HUES64 (cell line): ENCODE results near the gene DNAJA3.

Experiments
- H3K27ac ChIP-seq: 2 replicates; pipeline ENCODE4 v1.7.0; 2013; ENCODE audit warnings: low read depth, low read length, inconsistent platforms
- H3K27me3 ChIP-seq: 2 replicates; pipeline ENCODE4 v1.6.1; 2013; ENCODE audit warnings: mild to moderate bottlenecking, low read length; ENCODE audit not compliant: insufficient read depth
- H3K36me3 ChIP-seq: 2 replicates; pipeline ENCODE4 v1.6.1; 2013; ENCODE audit warnings: mild to moderate bottlenecking, low read length; ENCODE audit not compliant: insufficient read depth
- H3K4me1 ChIP-seq: 2 replicates; pipeline ENCODE4 v1.6.1; 2013; ENCODE audit warnings: mild to moderate bottlenecking, low read length, moderate library complexity; ENCODE audit not compliant: insufficient read depth
- H3K4me3 ChIP-seq: 2 replicates; pipeline ENCODE4 v1.5.1; 2013; ENCODE audit warnings: mild to moderate bottlenecking, low read length, moderate library complexity
- H3K9ac ChIP-seq: 2 replicates; pipeline ENCODE4 v1.6.1; 2013; ENCODE audit warnings: mild to moderate bottlenecking, low read depth, low read length
- H3K9me3 ChIP-seq: 2 replicates; pipeline ENCODE4 v1.6.1; 2013; ENCODE audit warnings: low read depth, low read length; ENCODE audit not compliant: insufficient read depth
- WGBS: fragments of 150-250, 120-280 bp; methylation state at CpG from one replicate; pipeline ENCODE4 v1.1.7; 2013; ENCODE audit warnings: missing lambda C conversion rate; 5-methylcytosine and 5-hydroxymethylcytosine counted together

DNAJA3 gene

GRCh38 chr16:4500272-4500671, 74.6 kb downstream of the DNAJA3 start:
- 72% methylated on average over 3 of the region's 3 CpGs for WGBS
- no peaks in the 10 kb centered on the region for H3K27me3 ChIP-seq
- H3K4me1 ChIP-seq, result peaks cover 24% of the 10 kb centered on the region; the same call in 1 of the 2 replicates
- H3K9ac ChIP-seq, result no peak overlapping the region
- no peaks in the 10 kb centered on the region for H3K36me3 ChIP-seq
- 0 out of 2 replicates have a peak overlapping the region, but pooled peaks have one; percentile 17 for H3K27ac ChIP-seq
- no peaks in the 10 kb centered on the region for H3K9me3 ChIP-seq
- H3K4me3 ChIP-seq, result no peak overlapping the region

- Histone ChIP-seq H3K27ac (no peak overlapping the region), H3K36me3 (no peaks in the 10 kb centered on the region), H3K27me3 (no peaks in the 10 kb centered on the region), H3K4me3 (no peak overlapping the region), H3K4me1 (peaks cover 20% of the 10 kb centered on the region; the same call in 1 of the 2 replicates), H3K9me3 (no peaks in the 10 kb centered on the region), H3K9ac (no peak overlapping the region)
- 86% methylated on average over 5 of the region's 5 CpGs for WGBS
Measured at GRCh38 chr16:4501071-4501478, 75.4 kb downstream of the DNAJA3 start.

- no peak overlapping the region for H3K27ac ChIP-seq
- no peaks in the 10 kb centered on the region for H3K9me3 ChIP-seq
- no peak overlapping the region for H3K9ac ChIP-seq
- peaks cover 29% of the 10 kb centered on the region for H3K36me3 ChIP-seq
- WGBS, result 91% methylated on average over 13 of the region's 13 CpGs
- H3K27me3 ChIP-seq, result no peaks in the 10 kb centered on the region
- H3K4me1 ChIP-seq, result peaks cover 12% of the 10 kb centered on the region; the same call in 1 of the 2 replicates
- no peak overlapping the region for H3K4me3 ChIP-seq
Measured at GRCh38 chr16:4505356-4506147, 79.9 kb downstream of the DNAJA3 start.
